ENCODE data around the gene CMTR1. TPM values are rescaled to one million over a fixed set of nuclear protein-coding genes. Genes with fewer than 3 reads are reported as not detected.
A peak's percentile ranks its signal among the peaks of the same experiment; 100 is the strongest.

CMTR1 gene
- total and polyA plus RNA-seq, 8 donors: 13.4 to 31.0 (median 17.2) TPM

- intact Hi-C loops (cut with DNase I): loop anchor here in 1 of 3 donors (5.0 kb wide), 1 partner anchor 201 kb away; no protein-coding TSS in a partner anchor
- Histone ChIP-seq H3K27ac (no peak overlapping the region), H3K36me3 (no peaks in the 10 kb centered on the region), H3K4me1 (no peaks in the 10 kb centered on the region), H3K27me3 (no peaks in the 10 kb centered on the region), H3K4me3 (no peak overlapping the region), H3K9me3 (no peaks in the 10 kb centered on the region)
- TF ChIP-seq CTCF (IDR thresholded peaks at IDR 0.05): no peak
- no peak for ATAC-seq
- FAIRE-seq: no peak
- peak in 1 of 6 donors; percentile 15 for DNase-seq
- WGBS, 2 donors: 88 to 91% methylated on average over 8 of the region's 8 CpGs
These were observed 53.3 kb downstream of the CMTR1 start for GRCh38 chr6:37486121-37486839.

GRCh38 chr6:37487591-37488380 lies 54.8 kb downstream of the CMTR1 start:
- no peaks in the 10 kb centered on the region for H3K36me3 ChIP-seq
- intact Hi-C loops (cut with DNase I): loop anchor here in 1 of 3 donors (5.0 kb wide), 1 partner anchor 200 kb away; no protein-coding TSS in a partner anchor
- no peak for FAIRE-seq
- H3K27me3 ChIP-seq: no peaks in the 10 kb centered on the region
- no peak overlapping the region for H3K4me3 ChIP-seq
- H3K4me1 ChIP-seq: no peaks in the 10 kb centered on the region
- H3K27ac ChIP-seq: no peak overlapping the region
- TF ChIP-seq CTCF (IDR thresholded peaks at IDR 0.05): no peak
- WGBS, 2 donors: 65 to 66% methylated on average over 9 of the region's 9 CpGs
- peak in 1 of 6 donors; percentile 27 for DNase-seq
- no peak for ATAC-seq
- H3K9me3 ChIP-seq: no peaks in the 10 kb centered on the region

- TF ChIP-seq CTCF (IDR thresholded peaks at IDR 0.05): no peak
- 42 to 43% methylated on average over 1 of the region's 1 CpG for WGBS, 2 donors
- no peak overlapping the region for H3K4me3 ChIP-seq
- no peak overlapping the region for H3K27ac ChIP-seq
- DNase-seq (no peak), FAIRE-seq (no peak), ATAC-seq (no peak)
- H3K9me3 ChIP-seq: no peaks in the 10 kb centered on the region
- intact Hi-C loops (cut with DNase I): loop anchor here in 1 of 3 donors (5.0 kb wide), 1 partner anchor 199 kb away; no protein-coding TSS in a partner anchor
- no peaks in the 10 kb centered on the region for H3K36me3 ChIP-seq
- H3K4me1 ChIP-seq: no peaks in the 10 kb centered on the region
- H3K27me3 ChIP-seq: no peaks in the 10 kb centered on the region
These were observed 55.5 kb downstream of the CMTR1 start for GRCh38 chr6:37488476-37488875.

GRCh38 chr6:37489697-37490336 lies 56.8 kb downstream of the CMTR1 start:
- H3K27me3 ChIP-seq: no peaks in the 10 kb centered on the region
- intact Hi-C loops (cut with DNase I): loop anchor here in 1 of 3 donors (5.0 kb wide), 1 partner anchor 197 kb away; no protein-coding TSS in a partner anchor
- peak in 1 of 6 donors; percentile 51 for DNase-seq
- H3K4me3 ChIP-seq: no peak overlapping the region
- H3K4me1 ChIP-seq: no peaks in the 10 kb centered on the region
- no peaks in the 10 kb centered on the region for H3K36me3 ChIP-seq
- H3K9me3 ChIP-seq: no peaks in the 10 kb centered on the region
- no peak for TF ChIP-seq CTCF (IDR thresholded peaks at IDR 0.05)
- WGBS, 2 donors: 50 to 53% methylated on average over 10 of the region's 10 CpGs
- no peak for FAIRE-seq
- peak in 3 of 4 donors; percentile 17 to 49 (median 42) for ATAC-seq
- no peak overlapping the region for H3K27ac ChIP-seq

All from pancreas (tissue), 10 donors.